Upper lobe of left lung (tissue), 6 donors: ENCODE data around the gene GNG7. TPM values are rescaled to one million over a fixed set of nuclear protein-coding genes. Genes with fewer than 3 reads are reported as not detected.

Experiments used
- ATAC-seq, 2 donors: fragments of 200-7000 bp; cut with Tn5 transposase; one replicate each; pipeline ENCODE4 v1.9.1; 2022; ENCODE audit warnings: mild to moderate bottlenecking in 2 of 2, moderate library complexity in 2 of 2; ENCODE audit not compliant: low FRiP score in 2 of 2
- DNase-seq, 2 donors: peaks; one replicate each; pipeline ENCODE4 v3.0.0-alpha.2; 2019 to 2020
- H3K27ac ChIP-seq, 4 donors: fragments of 200-600 bp; sonication (generic); one replicate each; pipeline ENCODE4 v1.5.1; 2016 to 2019
- H3K27me3 ChIP-seq, 4 donors: fragments of 200-600 bp; sonication (generic); one replicate each; pipeline ENCODE4 v1.5.1; 2017 to 2019
- H3K36me3 ChIP-seq, 4 donors: fragments of 200-600 bp; sonication (generic); one replicate each; pipeline ENCODE4 v1.5.1; 2016 to 2019
- H3K4me1 ChIP-seq, 4 donors: fragments of 200-600 bp; sonication (generic); one replicate each; pipeline ENCODE4 v1.5.1; 2018 to 2019
- H3K4me3 ChIP-seq, 4 donors: fragments of 200-600 bp; sonication (generic); one replicate each; pipeline ENCODE4 v1.5.1; 2017 to 2019; ENCODE audit warnings: mild to moderate bottlenecking in 2 of 4, moderate library complexity in 1 of 4
- H3K9me3 ChIP-seq, 4 donors: fragments of 200-600 bp; sonication (generic); one replicate each; pipeline ENCODE4 v1.5.1; 2018 to 2019
- EP300 ChIP-seq, 4 donors: sonication (generic); formaldehyde crosslinking; IDR thresholded peaks; one replicate each; pipeline ENCODE4 v1.5.1; 2017; ENCODE audit warnings: antibody characterized with exemption in 4 of 4, control low read depth in 2 of 4
- POLR2A ChIP-seq, 4 donors: fragments of 450-650 bp; IDR thresholded peaks; one replicate each; pipeline ENCODE4 v1.5.1; 2016 to 2017; ENCODE audit warnings: antibody characterized with exemption in 4 of 4, mild to moderate bottlenecking in 2 of 4
- POLR2AphosphoS5 ChIP-seq, 2 donors: sonication (generic); formaldehyde crosslinking; IDR thresholded peaks; one replicate each; pipeline ENCODE4 v1.5.1; 2017; ENCODE audit warnings: antibody characterized with exemption in 2 of 2
- WGBS, 2 donors: methylation state at CpG; one replicate each; pipeline ENCODE4 v1.1.5; 2017 to 2018; 5-methylcytosine and 5-hydroxymethylcytosine counted together
- total RNA-seq, 6 donors: library from RNA; depleted of rRNA in 4 of 6; stranded (reverse); fragments of >200 nt in 4 of 6; gene quantifications; one replicate each; pipeline versions ENCODE4 v1.1.0 to v1.2.1, GENCODE V29; 2016 to 2021
- TF ChIP-seq, protein P1 (sequence below), 6 experiments: fragments of 450-650 bp in 4 of 6; fragments of 200-600 bp in 2 of 6; sonication (generic) in 2 of 6; IDR thresholded peaks; one replicate each; pipeline ENCODE4 v1.5.1; 2016 to 2019; ENCODE audit warnings: antibody characterized with exemption in 6 of 6
- donor health status: DM: no; HTN: no; CAD: no; lungs with moderate emphysema.
- donor health status: DM: no; HTN: yes; CAD: no; lungs with severe emphysema.

Gene GNG7
- total RNA-seq: 1 to 10 TPM; 3.5 to 7.7 (median 7.1) TPM

DNA sequence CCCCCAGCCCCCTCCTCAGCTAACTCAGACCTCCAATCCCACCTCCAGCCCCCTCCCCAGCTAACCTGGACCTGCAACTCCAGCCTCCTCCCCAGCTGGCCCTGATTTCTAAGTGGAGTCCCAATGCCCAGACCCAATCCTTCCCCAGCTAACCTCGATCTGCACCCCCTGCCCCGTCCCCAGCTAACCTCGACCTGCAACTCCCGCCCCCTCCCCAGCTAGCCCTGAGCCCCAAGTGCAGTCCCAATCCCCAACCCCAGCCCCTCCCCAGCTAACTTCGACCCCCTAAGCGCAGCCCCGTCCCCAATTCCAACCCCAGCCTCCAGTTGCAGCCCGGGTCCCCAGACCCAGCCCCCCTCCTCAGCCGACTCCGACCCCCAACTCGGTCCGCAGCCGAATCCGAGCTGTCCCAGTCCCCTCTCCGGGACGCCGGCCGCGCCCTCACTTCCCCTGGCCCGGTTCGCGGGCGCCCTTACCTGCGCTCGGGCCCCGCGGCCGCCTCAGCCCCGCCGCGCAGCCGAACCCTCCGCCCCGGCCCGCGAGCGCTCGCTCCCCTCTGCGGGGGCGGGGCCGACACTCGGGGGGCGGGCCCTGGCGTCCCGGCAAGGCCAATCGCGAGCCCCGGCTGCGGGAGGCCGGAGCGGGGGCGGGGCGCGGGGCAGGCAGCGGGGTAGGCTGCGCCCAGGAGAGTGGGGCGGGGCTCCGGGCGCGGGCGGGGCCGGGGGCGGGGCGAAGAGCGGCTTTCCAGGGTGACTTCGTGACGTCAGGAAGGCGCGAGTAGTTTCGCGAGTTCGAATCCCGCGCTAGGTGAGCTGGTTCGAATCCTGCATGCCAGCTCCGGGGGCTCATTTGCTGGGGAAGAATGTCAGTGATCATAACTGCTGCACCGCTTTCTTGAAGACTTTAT is at the start of gene GNG7:
TSS of gene GNG7 (minus strand) at position 525 of the 907 bp plus-strand sequence. CDS start 182,006 bp downstream, outside the sequence.
- H3K4me1 ChIP-seq: peaks cover 6 to 22% (median 12%) of the 10 kb centered on the region in 4 donors
- WGBS, 2 donors: 0 to 3% methylated on average over 3 to 33 of the region's 77 CpGs
- TF ChIP-seq EP300 (IDR thresholded peaks at IDR 0.05): no peak
- peak in 1 of 2 donors; percentile 19 for TF ChIP-seq POLR2AphosphoS5 (IDR thresholded peaks at IDR 0.05)
- TF ChIP-seq POLR2A (IDR thresholded peaks at IDR 0.05): peak in 2 of 4 donors; percentile 38 to 78
- TF ChIP-seq, protein P1, sequence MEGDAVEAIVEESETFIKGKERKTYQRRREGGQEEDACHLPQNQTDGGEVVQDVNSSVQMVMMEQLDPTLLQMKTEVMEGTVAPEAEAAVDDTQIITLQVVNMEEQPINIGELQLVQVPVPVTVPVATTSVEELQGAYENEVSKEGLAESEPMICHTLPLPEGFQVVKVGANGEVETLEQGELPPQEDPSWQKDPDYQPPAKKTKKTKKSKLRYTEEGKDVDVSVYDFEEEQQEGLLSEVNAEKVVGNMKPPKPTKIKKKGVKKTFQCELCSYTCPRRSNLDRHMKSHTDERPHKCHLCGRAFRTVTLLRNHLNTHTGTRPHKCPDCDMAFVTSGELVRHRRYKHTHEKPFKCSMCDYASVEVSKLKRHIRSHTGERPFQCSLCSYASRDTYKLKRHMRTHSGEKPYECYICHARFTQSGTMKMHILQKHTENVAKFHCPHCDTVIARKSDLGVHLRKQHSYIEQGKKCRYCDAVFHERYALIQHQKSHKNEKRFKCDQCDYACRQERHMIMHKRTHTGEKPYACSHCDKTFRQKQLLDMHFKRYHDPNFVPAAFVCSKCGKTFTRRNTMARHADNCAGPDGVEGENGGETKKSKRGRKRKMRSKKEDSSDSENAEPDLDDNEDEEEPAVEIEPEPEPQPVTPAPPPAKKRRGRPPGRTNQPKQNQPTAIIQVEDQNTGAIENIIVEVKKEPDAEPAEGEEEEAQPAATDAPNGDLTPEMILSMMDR (IDR thresholded peaks at IDR 0.05): no peak
- peak; percentile 97 to 99 for ATAC-seq
- no peaks in the 10 kb centered on the region for H3K27me3 ChIP-seq
- H3K27ac ChIP-seq: peak within 1 kb of the TSS in 3 of 4 donors; percentile 48 to 80 (median 70)
- H3K36me3 ChIP-seq: no peaks in the 10 kb centered on the region
- peak within 1 kb of the TSS; percentile 48 to 79 (median 68) for H3K4me3 ChIP-seq
- peak; percentile 95 to 99 for DNase-seq
- H3K9me3 ChIP-seq: no peaks in the 10 kb centered on the region

DNA sequence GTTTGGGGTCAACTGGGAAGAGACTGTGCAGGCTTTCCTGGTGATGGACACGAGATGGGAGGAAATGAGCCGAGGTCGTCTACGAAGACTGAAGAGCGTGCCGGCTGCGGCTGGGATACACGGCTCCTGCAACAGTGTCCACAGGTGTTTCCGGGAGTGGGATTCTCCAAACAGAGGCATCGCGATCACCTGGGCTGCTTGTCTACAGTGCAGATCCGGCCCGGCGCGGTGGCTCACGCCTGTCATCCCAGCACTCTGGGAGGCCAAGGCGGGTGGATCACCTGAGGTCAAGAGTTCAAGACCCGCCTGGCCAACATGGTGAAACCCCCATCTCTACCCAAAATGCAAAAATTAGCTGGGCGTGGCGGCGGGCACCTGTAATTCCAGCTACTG is 48.9 kb upstream of the GNG7 start:
- ATAC-seq (no peak), DNase-seq (no peak)
- Histone ChIP-seq H3K4me3 (no peak overlapping the region), H3K4me1 (peaks cover 0 to 8% (median 5%) of the 10 kb centered on the region in 4 donors), H3K27me3 (no peaks in the 10 kb centered on the region), H3K36me3 (peaks cover 4 to 33% (median 23%) of the 10 kb centered on the region in 4 donors), H3K9me3 (no peaks in the 10 kb centered on the region), H3K27ac (no peak overlapping the region)
- TF ChIP-seq EP300 (IDR thresholded peaks at IDR 0.05): no peak
- TF ChIP-seq, protein P1 (IDR thresholded peaks at IDR 0.05): no peak
- TF ChIP-seq POLR2A (IDR thresholded peaks at IDR 0.05): no peak
- no peak for TF ChIP-seq POLR2AphosphoS5 (IDR thresholded peaks at IDR 0.05)
- WGBS, 2 donors: 90% methylated on average over 16 to 21 of the region's 21 CpGs

DNA sequence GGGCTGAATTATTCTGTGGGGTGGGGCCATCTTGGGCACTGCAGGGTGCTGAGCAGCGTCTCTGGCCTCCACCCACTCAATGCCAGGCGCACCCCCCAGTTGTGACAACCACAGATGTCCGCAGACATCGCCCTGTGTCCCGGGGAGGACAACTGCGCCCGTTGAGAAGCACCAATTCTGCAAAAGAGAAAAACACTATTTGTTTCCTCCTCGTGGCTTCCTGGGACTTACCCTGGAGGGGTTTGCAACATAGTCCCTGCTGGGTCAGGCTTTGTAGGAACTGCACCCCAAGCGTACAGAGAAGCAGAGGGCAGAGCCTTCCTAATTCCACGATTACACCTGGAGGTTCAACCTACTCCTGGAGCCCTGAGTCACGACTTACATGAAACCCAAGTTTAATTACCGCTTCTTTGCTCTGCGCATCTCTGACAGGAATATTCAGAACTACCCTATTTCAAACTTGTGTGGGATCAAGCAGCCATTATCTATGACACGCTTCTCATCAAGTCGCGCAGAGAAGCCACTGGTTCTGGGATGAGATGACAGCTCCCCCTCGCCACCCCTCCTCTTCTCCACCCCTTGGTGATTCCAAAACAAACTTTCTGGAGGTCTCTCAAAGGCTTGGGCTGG is 48.4 kb upstream of the GNG7 start:
- no peak for DNase-seq
- H3K9me3 ChIP-seq: no peaks in the 10 kb centered on the region
- no peak overlapping the region for H3K4me3 ChIP-seq
- ATAC-seq: no peak
- H3K36me3 ChIP-seq: peaks cover 4 to 28% (median 20%) of the 10 kb centered on the region in 4 donors
- H3K27me3 ChIP-seq: no peaks in the 10 kb centered on the region
- H3K27ac ChIP-seq: no peak overlapping the region
- WGBS, 2 donors: 65 to 75% methylated on average over 17 of the region's 17 CpGs
- peaks cover 0 to 8% (median 5%) of the 10 kb centered on the region in 4 donors for H3K4me1 ChIP-seq
- TF ChIP-seq, protein P1 (IDR thresholded peaks at IDR 0.05): no peak
- no peak for TF ChIP-seq POLR2A (IDR thresholded peaks at IDR 0.05)

DNA sequence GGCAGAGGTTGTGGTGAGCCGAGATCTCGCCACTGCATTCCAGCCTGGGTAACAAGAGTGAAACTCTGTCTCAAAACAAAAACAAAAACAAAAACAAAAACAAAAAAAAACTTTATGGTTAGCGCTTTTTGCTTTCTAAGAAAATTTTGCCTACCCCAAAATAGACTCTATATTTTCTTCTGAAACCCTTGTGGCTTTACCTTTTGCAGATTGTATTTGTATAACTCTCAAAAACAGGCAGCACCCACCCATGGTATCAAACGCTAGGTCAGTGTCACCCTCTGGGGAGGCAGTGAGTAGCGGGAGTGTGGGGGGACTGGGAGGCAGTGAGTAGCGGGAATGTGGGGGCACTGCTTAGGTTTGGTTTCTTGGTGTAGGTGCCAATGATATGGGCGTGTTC is 44.9 kb upstream of the GNG7 start:
- H3K4me3 ChIP-seq: no peak overlapping the region
- H3K27me3 ChIP-seq: no peaks in the 10 kb centered on the region
- no peak for TF ChIP-seq EP300 (IDR thresholded peaks at IDR 0.05)
- TF ChIP-seq POLR2A (IDR thresholded peaks at IDR 0.05): no peak
- TF ChIP-seq, protein P1 (IDR thresholded peaks at IDR 0.05): no peak
- TF ChIP-seq POLR2AphosphoS5 (IDR thresholded peaks at IDR 0.05): no peak
- no peaks in the 10 kb centered on the region for H3K9me3 ChIP-seq
- DNase-seq (no peak), ATAC-seq (no peak)
- 84 to 87% methylated on average over 7 of the region's 7 CpGs for WGBS, 2 donors
- peaks cover 0 to 8% (median 5%) of the 10 kb centered on the region in 4 donors for H3K4me1 ChIP-seq
- no peaks in the 10 kb centered on the region for H3K36me3 ChIP-seq
- H3K27ac ChIP-seq: no peak overlapping the region
